Inferior parietal cortex (tissue), 1 donor: ENCODE results near the gene SDSL.

ENCODE experiments used
- DNase-seq: peaks from one replicate; pipeline ENCODE4 v3.0.0-alpha.2; 2016; ENCODE audit errors: extremely low spot score

SDSL gene, protein sequence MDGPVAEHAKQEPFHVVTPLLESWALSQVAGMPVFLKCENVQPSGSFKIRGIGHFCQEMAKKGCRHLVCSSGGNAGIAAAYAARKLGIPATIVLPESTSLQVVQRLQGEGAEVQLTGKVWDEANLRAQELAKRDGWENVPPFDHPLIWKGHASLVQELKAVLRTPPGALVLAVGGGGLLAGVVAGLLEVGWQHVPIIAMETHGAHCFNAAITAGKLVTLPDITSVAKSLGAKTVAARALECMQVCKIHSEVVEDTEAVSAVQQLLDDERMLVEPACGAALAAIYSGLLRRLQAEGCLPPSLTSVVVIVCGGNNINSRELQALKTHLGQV

DNA sequence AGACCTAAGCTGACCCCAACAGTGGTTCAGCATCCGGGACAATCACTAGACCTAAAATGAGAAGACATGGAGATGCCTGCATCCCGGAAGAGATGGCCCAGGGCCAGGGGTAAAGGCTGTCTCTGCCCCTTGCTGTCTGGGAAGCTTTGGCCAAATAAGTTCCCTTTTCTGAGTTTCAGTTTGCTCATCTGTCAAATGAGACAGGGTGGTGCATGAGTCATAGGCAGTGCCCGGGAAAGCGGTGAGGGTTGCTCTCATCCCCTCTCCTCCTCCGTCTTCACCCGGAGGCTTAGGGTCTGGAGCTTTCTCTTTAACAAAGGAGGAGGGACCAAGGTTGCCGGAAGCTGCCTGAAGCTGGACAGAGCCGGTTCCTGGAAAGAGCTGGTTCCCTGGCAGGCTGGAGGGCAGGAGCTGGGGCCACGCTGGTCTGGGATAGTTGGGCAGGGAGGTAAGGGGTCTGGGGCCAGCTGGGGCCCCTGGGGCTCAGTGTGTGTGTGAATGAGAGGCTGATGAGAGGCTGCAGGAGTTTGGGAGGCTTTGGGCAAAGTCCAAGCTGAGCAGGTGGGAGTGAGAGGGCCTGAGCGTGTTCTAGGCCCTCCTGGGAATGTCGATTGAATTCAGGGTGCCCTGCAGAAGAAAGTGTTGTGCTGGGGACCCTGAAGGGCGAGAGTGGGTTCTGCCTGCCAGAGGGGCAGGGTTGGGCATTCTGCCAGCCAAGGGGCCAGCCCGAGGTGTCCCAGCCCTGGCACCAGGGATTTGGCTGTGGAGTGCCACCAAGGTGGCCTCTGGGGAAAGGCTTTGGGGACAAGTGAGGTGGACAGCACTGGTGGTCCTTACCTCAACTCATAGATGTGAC is at the start of gene SDSL:
Gene SDSL (plus strand): TSS at position 351 of the 856 bp plus-strand sequence. CDS start 5,603 bp downstream, outside the sequence.
- peak; percentile 51 for DNase-seq

DNA sequence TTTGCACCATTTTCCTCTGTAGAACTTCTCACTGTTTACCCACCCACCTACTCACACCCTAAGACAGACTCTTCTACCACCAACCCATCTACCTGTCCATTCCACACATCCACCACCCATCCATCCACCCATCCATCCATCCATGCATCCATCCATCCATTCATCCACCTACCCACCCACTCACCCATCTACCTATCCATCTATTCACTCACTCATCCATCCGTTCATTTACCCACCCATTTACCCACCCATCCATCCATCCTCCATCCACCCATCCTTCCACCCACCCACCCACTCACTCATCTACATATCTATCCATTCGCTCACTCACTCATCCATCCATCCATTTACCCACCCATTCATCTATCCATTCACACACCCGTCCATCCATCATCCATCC is 48.7 kb upstream of the SDSL start:
- DNase-seq, result no peak

DNA sequence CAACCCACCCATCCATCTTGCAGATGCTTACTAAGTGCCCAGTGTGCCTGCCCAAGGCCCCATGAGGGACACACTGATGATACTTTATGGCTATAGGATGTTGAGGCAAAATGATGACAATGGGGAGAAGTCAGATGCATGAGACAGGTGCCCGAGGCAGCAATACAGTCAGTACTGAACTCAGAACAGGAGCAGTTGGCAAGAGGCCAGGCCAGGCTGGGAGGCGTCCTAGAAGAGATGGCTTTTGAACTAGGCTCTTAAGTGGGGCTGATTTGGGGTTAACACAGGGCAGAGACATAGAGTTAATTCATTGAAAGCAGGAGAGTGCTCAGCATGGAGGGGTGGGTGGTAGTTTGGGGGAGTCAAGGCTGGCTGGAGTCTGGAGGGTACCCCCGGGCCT is 48.2 kb upstream of the SDSL start:
- DNase-seq, result no peak

DNA sequence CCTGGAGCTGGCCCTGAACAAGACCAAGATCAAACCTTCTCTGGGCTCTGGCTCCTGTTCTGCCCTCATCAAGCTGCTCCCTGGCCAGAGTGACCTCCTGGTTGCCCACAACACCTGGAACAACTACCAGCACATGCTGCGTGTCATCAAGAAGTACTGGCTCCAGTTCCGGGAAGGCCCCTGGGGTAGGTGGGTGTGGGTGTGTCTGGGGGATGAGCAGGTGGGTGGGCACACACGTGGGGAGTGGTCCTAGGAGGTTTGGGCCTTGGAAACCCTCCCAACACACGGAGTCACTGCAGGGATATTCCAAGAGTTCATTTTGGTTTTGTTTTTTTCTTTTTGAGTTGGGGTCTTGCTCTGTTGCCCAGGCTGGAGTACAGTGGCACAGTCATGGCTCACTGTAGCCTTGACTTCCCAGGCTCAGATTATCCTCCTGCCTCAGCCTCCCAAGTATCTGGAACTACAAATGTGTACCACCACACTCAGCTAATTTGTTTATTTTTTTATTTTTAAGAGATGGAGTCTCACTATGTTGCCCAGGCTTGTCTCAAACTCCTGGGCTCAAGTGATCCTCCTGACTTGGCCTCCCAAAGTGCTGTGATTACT is 47.3 kb upstream of the SDSL start:
- no peak for DNase-seq

DNA sequence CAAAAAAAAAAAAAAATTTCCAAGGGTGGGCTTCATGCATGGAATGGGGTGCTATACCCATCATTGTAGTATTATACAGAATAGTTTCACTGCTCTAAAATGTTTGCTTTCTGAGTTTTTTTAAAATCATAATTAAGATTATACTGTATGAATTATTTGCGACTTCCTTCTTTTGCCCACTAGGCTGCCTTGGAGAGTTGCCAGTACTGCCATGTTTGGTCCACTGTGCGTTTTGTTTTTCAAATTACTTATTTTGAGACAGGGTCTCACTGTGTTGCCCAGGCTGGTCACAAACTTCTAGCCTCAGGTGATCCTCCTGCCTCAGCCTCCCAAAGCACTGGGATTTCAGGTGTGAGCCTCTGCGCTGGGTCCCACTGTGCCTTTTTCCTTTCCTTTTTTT is 43.9 kb upstream of the SDSL start:
- DNase-seq, result no peak

DNA sequence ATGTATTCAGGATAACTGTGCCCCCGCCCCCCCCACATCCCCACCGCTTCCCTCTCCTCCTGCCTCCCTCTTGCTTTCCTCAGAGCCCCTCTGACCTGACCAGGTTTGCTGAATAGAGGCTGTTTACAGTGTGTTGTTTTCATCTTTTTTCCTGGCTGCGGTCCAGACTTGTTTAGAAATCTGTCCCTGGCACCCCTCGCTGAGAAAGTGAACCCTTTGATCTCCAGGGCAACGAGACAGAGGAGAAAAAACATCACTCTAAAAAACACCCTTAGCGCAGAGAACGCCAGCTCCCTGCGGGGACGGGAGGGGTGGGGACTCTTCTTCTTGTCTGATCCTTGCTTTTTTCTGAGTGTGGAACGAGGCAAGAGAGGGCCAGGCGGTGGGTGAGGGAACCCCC is 41.0 kb upstream of the SDSL start:
- no peak for DNase-seq

DNA sequence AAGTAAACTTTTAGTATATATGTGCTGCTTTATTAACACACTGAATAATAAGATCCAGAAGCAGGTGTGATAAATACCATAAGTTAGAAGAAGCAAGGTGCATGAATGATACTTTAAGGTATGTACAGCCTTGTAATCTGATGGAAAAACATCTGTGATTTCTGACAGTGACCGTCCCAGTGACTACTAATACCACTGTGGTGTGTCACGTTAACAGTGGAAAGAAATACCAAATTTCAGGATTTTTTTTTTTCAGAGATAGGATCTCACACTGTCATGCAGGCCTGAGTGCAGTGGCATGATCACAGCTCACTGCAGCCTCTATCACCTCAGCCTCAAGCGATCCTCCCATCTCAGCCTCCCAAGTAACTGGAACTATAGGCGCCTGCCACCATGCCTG is 40.0 kb upstream of the SDSL start:
- DNase-seq, result no peak

DNA sequence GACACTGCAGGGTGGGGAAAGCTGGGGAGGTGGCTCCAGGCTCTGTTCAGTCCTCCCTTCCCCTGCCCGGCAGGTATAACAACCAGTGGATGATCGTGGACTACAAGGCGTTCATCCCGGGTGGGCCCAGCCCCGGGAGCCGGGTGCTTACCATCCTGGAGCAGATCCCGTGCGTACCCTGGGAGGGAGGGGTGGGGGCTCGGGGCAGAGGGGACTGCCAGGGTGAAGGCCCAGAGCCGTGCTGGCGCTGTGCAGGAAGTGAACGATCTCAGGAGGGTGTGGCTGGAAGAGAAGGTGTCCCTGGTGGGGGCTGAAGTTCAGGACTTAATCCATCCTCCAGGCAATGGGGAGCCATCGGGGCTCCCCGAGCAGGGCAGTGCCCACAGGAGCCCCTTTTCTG is 37.4 kb upstream of the SDSL start:
- DNase-seq, result no peak

DNA sequence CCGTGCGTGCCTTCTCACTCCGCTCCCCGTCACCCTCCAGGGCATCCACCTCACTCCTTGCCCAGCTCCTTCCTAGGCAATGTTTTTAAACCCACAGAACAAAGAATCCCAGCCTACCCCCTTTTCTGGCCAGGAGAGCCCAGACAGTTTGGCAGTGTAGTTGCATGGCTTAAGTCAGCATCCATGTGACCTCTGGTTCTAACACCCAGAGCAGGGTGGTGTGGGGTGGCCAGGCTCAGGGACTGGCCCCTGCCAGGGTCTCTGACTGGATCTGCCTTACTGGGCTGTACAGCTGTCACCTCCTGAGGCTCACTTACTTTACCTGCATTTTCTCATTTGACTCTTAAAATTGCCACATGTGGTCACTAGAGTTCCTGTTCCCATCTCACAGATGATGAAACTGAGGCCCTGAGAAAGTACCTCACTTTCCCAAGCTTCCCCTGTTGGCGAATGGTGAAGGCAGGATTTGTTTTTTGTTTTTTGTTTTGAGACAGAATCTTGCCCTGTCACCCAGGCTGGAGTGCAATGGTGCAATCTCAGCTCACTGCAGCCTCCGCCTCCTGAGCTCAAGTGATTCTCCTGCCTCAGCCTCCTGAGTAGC is 36.8 kb upstream of the SDSL start:
- no peak for DNase-seq

DNA sequence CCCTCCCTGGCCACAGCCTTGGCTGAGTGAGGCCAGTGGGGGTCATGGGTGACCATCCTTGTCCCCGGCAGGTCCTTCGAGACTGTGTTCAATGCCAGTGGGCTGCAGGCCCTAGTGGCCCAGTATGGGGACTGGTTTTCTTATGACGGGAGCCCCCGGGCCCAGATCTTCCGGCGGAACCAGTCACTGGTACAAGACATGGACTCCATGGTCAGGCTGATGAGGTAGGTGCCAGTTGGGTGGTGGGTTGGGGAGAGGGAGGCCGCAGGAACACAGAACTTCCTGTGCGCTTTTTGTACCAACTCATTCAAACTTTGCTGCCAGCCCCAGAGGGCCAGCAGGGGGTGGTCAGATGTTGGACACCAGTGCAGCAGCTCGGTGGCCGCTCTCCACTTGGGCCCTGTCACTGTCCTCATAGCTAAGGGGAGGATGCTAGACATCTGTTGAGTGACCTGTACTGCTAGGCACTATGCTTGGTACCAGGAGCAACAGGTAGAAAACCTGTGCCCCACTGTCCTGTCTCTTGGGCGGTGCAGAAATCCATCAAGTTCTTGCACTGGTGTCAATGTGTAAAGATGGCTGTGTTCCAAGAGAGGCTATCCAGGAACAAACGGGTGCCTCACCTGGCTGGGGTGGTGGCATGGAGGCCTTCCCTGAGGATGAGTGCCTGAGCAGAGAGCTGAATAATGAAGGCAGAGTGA is 35.2 kb upstream of the SDSL start:
- no peak for DNase-seq

DNA sequence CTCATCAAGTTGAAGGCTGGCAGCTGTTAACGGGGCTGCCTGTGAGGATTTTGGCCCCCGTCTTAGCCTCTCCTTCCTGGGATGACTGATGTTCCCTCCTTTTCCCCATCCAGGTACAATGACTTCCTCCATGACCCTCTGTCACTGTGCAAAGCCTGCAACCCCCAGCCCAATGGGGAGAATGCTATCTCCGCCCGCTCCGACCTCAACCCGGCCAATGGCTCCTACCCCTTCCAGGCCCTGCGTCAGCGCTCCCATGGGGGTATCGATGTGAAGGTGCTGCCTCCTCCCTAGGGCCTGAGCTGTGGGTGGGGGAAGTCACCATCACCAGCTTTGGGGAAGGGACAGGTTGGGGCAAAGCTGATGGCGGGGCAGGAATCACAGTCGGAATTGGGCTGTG is 34.5 kb upstream of the SDSL start:
- no peak for DNase-seq

DNA sequence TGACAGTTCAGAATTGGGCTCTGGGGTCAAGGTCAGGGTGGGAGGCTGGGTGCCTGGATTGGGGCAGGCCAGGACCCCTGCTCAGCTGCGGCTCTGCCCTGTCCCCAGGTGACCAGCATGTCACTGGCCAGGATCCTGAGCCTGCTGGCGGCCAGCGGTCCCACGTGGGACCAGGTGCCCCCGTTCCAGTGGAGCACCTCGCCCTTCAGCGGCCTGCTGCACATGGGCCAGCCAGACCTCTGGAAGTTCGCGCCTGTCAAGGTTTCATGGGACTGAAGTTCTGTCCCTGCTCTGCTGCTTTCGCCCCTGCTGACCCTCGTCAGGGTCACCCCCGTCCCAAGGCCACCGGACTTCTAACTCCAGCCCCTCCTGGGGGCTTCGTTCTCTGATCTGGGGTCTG is 33.8 kb upstream of the SDSL start:
- no peak for DNase-seq

DNA sequence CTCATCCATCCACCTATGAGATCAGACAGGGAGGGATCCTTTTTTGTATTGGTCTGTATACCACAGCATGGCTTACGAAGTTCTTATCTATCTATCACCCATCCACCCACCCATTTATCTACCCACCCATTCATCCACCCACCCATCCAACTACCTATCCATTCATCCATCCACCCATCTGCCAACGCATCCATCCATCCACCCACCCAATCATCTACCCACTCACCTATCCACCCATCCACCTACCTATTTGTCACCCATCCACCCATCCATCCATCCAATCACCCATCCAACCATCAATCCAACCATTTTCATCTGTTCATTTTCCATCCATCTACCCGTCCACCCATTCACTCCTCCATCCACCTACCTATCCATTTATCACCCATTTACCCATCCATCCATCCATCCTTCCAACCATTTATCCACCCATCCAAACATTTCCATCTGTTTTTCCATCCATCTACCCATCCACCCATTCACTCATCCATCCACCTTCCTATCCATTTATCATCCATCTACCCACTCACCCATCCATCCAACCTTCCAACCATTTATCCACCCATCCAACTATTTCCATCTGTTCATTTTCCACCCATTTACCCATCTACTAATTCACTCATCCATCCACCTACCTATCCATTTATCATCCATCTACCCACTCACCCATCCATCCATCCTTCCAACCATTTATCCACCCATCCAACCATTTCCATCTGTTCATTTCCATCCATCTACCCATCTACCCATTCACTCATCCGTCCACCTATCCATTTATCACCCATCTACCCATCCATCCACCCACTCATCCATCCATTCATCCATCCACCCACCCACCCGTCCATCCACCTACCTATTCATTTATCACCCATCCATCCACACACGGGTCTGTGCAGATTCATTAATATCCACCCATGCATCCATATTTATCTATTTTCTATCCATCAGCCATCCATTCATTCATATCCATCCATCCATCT is 31.8 kb upstream of the SDSL start:
- no peak for DNase-seq

DNA sequence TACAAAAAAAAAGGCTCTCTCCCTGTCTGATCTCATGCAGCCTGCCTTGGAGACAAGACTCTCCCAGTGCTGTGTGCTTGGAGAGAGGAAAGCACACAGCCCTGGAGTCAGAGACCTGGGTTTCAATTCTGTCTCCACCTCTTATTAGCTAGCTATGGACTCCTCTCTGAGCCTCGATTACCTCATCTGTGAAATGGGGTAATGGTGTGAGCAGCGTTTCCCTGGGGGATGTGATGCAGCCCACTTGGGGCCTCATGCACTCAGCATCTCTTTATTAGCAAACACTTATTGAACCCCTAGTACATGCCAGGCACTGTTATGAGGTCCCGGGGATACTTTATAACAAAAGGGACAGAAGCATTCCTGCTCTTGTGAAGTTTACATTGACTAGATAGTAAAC is 31.0 kb upstream of the SDSL start:
- DNase-seq, result no peak

DNA sequence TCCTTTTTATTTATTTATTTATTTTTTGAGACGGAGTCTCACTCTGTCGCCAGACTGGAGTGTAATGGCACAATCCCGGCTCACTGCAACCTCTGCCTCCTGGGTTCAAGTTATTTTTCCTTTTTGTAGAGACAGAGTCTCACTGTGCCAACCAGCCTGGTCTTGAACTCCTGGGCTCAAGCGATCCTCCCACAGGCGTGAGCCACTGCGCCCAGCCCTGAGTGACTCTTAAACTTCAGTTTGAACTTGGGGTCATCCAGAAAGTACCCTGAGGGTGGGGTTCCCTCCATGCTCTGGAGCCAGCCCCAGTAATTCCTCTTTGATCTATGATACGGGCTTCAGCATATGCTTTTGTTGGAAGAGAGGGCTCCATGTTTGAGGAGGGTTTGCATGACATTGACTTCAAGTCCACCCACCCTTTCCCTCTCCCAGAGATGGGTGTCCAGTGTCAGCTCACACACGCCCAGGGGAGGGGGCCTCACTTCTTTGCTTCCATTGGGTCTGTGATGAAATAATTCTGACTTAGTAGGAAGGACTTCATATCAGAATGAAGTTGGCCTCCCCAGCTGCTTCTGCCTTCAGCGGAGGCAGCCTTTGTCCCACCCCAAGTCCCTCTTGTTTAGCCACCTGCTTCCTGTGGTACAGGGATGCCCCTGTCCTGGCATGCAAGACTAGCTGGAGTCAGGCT is 30.4 kb upstream of the SDSL start:
- DNase-seq, result no peak

DNA sequence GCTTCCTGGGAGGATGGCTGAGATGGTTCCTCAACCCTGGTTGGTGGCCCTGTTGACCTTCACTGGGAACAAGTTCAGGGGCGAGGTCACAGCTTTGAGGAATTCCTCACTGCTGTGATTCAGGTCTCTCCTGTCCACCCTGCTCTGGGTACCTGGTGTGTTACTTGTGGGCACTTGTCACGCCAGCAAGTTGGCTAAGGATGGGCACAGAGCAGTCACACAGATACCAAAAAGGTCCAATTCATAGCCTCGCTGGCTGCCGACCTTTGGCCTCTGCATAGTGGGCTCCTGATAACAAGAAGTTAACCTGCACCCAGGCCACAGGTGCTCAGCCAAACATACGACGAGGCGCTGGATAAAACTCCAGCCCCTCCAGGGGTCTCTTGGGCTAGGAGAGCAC is 29.7 kb upstream of the SDSL start:
- DNase-seq, result no peak

DNA sequence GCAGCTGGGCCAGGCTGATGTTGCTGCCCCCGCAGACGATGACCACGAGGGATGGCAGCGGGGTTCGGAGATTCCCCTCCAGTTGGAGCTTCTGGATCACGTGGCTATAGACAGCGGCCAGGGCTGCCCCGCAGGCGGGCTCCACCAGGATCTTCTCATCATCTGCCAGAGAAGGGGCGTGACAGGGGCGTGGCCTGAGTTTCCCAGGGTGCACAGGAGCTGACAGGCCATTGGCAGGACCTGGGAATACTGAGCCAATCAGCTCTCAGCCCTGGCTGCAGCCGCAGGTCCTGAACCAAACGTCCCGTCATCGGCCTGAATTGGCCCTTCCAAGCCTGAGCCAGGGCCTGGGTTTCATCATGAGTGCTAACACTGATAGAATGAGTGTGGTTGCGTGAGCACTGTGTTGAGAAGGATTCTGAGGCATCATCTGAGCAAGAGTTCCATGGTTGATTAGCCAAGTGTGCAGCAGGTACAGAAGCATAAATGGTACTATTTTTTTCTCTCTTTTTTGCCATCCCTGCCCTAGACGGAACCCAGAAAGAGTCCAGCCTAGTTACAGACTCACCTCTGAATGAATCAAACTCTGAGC is 29.1 kb upstream of the SDSL start:
- no peak for DNase-seq

DNA sequence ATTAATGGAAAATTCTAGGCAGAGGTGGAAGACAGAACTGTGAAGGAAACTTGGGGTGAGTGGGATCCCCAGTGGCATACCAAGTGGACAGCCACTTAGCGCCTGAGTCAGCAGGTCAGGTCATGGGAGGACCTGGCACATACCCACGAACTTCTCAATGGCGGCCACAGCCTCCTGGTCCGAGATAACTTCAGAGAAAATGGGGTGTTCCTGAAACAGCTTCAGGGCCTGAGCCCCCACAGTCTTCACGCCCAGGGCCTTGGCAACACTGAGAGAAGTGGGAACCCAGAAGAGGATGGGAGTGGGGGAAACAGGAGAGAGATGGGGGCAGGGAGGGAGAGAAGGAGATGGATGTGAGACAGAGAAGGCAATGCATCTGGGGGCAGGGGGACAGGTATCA is 28.4 kb upstream of the SDSL start:
- DNase-seq, result no peak

DNA sequence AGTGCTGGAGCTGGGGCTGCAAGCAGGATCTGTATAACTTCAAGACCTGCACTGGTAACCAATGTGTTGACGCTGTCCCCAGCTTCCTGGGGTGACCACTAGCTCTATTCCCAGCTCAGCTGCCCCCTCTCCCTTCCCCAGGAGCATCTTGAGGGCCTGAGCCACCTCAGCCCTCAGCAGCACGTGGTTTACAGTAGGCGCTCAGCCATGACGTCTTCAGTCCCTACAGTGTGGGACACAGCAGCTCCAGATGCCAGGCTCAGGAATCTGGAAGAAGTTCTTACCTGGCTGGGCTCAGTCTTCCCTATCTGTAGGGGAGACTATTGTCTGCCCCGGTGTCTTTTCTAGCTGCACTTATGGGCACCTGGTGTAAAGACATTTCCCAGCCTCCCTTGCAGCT is 27.1 kb upstream of the SDSL start:
- no peak for DNase-seq

DNA sequence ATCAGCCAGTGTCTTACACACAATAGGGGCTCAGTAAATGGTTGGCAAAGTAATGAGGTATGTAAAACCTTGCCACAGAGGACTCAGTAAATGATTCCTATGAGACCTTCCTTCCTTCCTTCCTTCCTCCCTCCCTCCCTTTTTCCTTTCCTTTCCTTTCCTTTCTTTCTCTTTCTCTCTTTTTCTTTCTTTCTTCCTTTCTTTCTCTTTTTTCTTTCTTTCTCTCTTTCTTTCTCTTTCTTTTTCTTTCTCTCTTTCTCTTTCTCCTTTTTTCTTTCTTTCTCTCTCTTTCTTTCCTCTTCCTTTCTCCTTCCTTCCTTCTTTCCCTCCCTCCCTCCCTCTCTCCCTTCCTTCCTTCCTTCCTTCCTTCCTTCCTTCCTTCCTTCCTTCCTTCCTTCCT is 26.0 kb upstream of the SDSL start:
- no peak for DNase-seq
